ENCODE results near the gene ATG3. TPM values are rescaled to one million over a fixed set of nuclear protein-coding genes. Genes with fewer than 3 reads are reported as not detected.

The ATG3 gene
- total RNA-seq, 1 experiment from 2014 or later = 60.1 TPM

DNA sequence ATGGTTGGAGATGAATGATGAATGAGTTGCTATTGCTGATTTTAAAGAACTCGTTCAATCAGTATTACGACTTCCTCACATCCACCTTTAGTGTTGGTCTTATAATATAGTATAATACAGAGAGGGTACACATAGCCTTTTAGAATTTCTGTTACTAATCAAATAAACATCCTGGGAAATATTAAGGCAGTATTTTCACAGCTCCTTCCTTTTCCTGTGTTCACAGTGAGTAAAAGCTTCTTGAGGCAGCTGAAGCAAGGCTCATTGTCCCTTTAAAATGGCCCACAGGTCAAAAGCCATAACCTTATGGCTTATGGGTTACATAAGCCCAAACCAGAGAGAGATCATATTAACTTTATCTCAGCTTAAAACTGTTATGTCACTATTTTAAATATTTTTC is 61.1 kb downstream of the ATG3 start (continued):
- TF ChIP-seq, protein P1, sequence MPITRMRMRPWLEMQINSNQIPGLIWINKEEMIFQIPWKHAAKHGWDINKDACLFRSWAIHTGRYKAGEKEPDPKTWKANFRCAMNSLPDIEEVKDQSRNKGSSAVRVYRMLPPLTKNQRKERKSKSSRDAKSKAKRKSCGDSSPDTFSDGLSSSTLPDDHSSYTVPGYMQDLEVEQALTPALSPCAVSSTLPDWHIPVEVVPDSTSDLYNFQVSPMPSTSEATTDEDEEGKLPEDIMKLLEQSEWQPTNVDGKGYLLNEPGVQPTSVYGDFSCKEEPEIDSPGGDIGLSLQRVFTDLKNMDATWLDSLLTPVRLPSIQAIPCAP (CRISPR knock-in tag; IDR thresholded peaks at IDR 0.05) = no peak
- no peak for TF ChIP-seq HMGA2 (CRISPR knock-in tag; IDR thresholded peaks at IDR 0.05)
- TF ChIP-seq NFYB (CRISPR knock-in tag; conservative IDR thresholded peaks at IDR 0.05; ENCODE audit: low read depth) = no peak
- TF ChIP-seq, protein P2, sequence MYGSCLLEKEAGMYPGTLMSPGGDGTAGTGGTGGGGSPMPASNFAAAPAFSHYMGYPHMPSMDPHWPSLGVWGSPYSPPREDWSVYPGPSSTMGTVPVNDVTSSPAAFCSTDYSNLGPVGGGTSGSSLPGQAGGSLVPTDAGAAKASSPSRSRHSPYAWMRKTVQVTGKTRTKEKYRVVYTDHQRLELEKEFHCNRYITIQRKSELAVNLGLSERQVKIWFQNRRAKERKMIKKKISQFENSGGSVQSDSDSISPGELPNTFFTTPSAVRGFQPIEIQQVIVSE (CRISPR knock-in tag; IDR thresholded peaks at IDR 0.05; ENCODE audit: borderline replicate concordance) = no peak
- TF ChIP-seq GRHL2 (CRISPR knock-in tag; IDR thresholded peaks at IDR 0.05; ENCODE audit: insufficient replicate concordance, severe bottlenecking) = no peak
- TF ChIP-seq ZNF671 (CRISPR knock-in tag; IDR thresholded peaks at IDR 0.05) = no peak
- TF ChIP-seq ZNF416 (CRISPR knock-in tag; IDR thresholded peaks at IDR 0.05) = no peak
- TF ChIP-seq NR2C2 (CRISPR knock-in tag; IDR thresholded peaks at IDR 0.05) = no peak

DNA sequence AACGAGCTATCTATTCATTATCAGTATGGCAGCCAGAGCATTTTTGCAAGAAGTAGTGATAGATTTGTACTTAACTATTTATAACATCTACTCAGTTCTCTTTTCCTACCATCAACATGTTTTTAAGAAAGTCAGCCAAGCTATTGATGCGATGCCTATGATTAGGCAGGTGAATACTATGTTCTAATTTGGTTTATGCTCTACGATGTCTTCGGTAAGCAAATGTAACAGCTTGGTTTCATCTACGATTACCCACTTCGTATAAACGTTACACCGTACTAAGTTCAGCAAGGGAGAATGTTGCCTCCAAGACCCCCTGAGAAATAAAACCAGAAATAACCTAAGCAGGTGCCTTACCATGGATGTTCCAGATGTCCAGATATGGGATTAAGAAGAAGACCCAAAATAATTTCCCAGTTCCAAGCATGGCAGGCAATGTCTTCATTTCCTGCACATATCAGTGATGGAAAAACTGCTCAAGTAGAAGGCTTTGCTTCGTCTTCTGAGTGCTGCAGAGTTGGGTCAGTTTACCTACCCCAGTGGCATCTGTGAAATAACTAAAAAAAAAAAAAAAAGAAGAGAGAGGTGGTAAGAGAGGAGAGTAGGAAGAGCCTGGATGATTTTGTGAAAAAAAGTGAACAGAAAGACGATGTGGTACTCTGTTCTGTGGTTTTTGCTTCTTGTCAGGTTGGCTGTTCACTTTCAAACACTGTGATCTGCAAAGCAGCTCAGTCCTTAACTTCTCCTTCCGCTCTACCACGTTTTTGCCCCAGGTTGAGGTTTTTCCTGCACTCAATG is 62.6 kb downstream of the ATG3 start, which contains the start of gene BTLA:
Gene BTLA (minus strand): TSS at position 559 of the 798 bp plus-strand sequence. CDS start 114 bp downstream, at position 445.
- peaks cover 4% of the 10 kb centered on the region for H3K4me1 Mint-ChIP-seq
- H3K4me3 Mint-ChIP-seq = no peak within 1 kb of the TSS
- TF ChIP-seq SMAD3 (CRISPR knock-in tag; IDR thresholded peaks at IDR 0.05; ENCODE audit: borderline replicate concordance) (no peak), PRRX2 (CRISPR knock-in tag; IDR thresholded peaks at IDR 0.05) (no peak), SMAD4 (CRISPR knock-in tag; IDR thresholded peaks at IDR 0.05) (no peak), ZNF121 (CRISPR knock-in tag; IDR thresholded peaks at IDR 0.05) (no peak), MXD4 (CRISPR knock-in tag; IDR thresholded peaks at IDR 0.05; ENCODE audit: borderline replicate concordance) (no peak), ESRRA (CRISPR knock-in tag; IDR thresholded peaks at IDR 0.05; ENCODE audit: borderline replicate concordance) (no peak), FOXK1 (CRISPR knock-in tag; IDR thresholded peaks at IDR 0.05) (no peak), CBFB (CRISPR knock-in tag; IDR thresholded peaks at IDR 0.05; ENCODE audit: low read depth) (no peak), CREB1 (CRISPR knock-in tag; IDR thresholded peaks at IDR 0.05) (no peak), ZNF317 (CRISPR knock-in tag; IDR thresholded peaks at IDR 0.05; ENCODE audit: borderline replicate concordance, low read depth) (no peak)
- TF ChIP-seq, protein P3, sequence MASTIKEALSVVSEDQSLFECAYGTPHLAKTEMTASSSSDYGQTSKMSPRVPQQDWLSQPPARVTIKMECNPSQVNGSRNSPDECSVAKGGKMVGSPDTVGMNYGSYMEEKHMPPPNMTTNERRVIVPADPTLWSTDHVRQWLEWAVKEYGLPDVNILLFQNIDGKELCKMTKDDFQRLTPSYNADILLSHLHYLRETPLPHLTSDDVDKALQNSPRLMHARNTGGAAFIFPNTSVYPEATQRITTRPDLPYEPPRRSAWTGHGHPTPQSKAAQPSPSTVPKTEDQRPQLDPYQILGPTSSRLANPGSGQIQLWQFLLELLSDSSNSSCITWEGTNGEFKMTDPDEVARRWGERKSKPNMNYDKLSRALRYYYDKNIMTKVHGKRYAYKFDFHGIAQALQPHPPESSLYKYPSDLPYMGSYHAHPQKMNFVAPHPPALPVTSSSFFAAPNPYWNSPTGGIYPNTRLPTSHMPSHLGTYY (CRISPR knock-in tag; IDR thresholded peaks at IDR 0.05) = no peak
- TF ChIP-seq, protein P4, sequence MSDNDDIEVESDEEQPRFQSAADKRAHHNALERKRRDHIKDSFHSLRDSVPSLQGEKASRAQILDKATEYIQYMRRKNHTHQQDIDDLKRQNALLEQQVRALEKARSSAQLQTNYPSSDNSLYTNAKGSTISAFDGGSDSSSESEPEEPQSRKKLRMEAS (CRISPR knock-in tag; IDR thresholded peaks at IDR 0.05) = no peak
- TF ChIP-seq, protein P5, sequence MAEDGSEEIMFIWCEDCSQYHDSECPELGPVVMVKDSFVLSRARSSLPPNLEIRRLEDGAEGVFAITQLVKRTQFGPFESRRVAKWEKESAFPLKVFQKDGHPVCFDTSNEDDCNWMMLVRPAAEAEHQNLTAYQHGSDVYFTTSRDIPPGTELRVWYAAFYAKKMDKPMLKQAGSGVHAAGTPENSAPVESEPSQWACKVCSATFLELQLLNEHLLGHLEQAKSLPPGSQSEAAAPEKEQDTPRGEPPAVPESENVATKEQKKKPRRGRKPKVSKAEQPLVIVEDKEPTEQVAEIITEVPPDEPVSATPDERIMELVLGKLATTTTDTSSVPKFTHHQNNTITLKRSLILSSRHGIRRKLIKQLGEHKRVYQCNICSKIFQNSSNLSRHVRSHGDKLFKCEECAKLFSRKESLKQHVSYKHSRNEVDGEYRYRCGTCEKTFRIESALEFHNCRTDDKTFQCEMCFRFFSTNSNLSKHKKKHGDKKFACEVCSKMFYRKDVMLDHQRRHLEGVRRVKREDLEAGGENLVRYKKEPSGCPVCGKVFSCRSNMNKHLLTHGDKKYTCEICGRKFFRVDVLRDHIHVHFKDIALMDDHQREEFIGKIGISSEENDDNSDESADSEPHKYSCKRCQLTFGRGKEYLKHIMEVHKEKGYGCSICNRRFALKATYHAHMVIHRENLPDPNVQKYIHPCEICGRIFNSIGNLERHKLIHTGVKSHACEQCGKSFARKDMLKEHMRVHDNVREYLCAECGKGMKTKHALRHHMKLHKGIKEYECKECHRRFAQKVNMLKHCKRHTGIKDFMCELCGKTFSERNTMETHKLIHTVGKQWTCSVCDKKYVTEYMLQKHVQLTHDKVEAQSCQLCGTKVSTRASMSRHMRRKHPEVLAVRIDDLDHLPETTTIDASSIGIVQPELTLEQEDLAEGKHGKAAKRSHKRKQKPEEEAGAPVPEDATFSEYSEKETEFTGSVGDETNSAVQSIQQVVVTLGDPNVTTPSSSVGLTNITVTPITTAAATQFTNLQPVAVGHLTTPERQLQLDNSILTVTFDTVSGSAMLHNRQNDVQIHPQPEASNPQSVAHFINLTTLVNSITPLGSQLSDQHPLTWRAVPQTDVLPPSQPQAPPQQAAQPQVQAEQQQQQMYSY (CRISPR knock-in tag; IDR thresholded peaks at IDR 0.05) = no peak
- TF ChIP-seq, protein P6, sequence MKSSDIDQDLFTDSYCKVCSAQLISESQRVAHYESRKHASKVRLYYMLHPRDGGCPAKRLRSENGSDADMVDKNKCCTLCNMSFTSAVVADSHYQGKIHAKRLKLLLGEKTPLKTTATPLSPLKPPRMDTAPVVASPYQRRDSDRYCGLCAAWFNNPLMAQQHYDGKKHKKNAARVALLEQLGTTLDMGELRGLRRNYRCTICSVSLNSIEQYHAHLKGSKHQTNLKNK (CRISPR knock-in tag; IDR thresholded peaks at IDR 0.05) = no peak
- TF ChIP-seq, protein P7, sequence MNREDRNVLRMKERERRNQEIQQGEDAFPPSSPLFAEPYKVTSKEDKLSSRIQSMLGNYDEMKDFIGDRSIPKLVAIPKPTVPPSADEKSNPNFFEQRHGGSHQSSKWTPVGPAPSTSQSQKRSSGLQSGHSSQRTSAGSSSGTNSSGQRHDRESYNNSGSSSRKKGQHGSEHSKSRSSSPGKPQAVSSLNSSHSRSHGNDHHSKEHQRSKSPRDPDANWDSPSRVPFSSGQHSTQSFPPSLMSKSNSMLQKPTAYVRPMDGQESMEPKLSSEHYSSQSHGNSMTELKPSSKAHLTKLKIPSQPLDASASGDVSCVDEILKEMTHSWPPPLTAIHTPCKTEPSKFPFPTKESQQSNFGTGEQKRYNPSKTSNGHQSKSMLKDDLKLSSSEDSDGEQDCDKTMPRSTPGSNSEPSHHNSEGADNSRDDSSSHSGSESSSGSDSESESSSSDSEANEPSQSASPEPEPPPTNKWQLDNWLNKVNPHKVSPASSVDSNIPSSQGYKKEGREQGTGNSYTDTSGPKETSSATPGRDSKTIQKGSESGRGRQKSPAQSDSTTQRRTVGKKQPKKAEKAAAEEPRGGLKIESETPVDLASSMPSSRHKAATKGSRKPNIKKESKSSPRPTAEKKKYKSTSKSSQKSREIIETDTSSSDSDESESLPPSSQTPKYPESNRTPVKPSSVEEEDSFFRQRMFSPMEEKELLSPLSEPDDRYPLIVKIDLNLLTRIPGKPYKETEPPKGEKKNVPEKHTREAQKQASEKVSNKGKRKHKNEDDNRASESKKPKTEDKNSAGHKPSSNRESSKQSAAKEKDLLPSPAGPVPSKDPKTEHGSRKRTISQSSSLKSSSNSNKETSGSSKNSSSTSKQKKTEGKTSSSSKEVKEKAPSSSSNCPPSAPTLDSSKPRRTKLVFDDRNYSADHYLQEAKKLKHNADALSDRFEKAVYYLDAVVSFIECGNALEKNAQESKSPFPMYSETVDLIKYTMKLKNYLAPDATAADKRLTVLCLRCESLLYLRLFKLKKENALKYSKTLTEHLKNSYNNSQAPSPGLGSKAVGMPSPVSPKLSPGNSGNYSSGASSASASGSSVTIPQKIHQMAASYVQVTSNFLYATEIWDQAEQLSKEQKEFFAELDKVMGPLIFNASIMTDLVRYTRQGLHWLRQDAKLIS (CRISPR knock-in tag; IDR thresholded peaks at IDR 0.05; ENCODE audit: borderline replicate concordance) = no peak
- TF ChIP-seq, protein P8, sequence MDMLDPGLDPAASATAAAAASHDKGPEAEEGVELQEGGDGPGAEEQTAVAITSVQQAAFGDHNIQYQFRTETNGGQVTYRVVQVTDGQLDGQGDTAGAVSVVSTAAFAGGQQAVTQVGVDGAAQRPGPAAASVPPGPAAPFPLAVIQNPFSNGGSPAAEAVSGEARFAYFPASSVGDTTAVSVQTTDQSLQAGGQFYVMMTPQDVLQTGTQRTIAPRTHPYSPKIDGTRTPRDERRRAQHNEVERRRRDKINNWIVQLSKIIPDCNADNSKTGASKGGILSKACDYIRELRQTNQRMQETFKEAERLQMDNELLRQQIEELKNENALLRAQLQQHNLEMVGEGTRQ (CRISPR knock-in tag; IDR thresholded peaks at IDR 0.05) = no peak
- no peak within 1 kb of the TSS for H3K27ac Mint-ChIP-seq
- ATAC-seq = no peak
- POLR2A ChIA-PET = interaction anchor here (0.8 kb wide), 1 partner anchor 9 kb away, joined by 3 read pairs; no protein-coding TSS in a partner anchor
- CTCF ChIA-PET = interaction anchor here (1.3 to 1.4 kb wide), 2 partner anchors 21 to 387 kb away, joined by 3 read pairs; no protein-coding TSS in a partner anchor
- peaks cover 4% of the 10 kb centered on the region for H3K27me3 Mint-ChIP-seq (ENCODE audit: low read depth)
- H3K9me3 Mint-ChIP-seq = peaks cover 5% of the 10 kb centered on the region
- H3K36me3 Mint-ChIP-seq = peaks cover 5% of the 10 kb centered on the region; the same call in 1 of the 2 replicates
- no peak for DNase-seq (ENCODE audit: low spot score)
